T follicular helper cell (primary cell): ENCODE measurements around the gene MAP3K5.

Experiments
- DNase-seq: peaks from one replicate; pipeline ENCODE4 v3.0.0-alpha.2; 2020; ENCODE audit warnings: low read depth

Gene MAP3K5

GRCh38 chr6:136571496-136571895 lies 220.8 kb downstream of the MAP3K5 start:
- DNase-seq = no peak

- DNase-seq = no peak
These were observed 221.2 kb downstream of the MAP3K5 start for GRCh38 chr6:136571065-136571464.

DNA sequence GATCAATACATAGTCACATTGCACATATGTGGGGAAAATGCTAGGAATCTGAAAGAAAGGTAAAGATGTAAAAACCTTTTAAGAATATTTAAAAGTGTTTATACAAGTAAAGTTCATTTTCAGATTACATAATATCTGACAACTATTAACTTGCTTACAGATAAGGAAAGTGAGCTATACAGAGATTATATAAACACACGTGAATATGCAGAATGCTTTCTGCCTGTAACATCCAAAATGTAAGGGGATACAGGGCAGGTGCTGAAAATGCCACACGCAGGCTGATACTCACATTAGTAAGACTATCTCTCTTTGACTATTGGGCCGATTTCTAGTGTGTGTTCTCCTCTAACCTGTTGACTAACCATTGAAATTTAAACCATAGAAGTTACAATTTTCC lies 224.1 kb downstream of the MAP3K5 start:
- DNase-seq = no peak

GRCh38 chr6:136567688-136568087 lies 224.6 kb downstream of the MAP3K5 start:
- DNase-seq = no peak

DNA sequence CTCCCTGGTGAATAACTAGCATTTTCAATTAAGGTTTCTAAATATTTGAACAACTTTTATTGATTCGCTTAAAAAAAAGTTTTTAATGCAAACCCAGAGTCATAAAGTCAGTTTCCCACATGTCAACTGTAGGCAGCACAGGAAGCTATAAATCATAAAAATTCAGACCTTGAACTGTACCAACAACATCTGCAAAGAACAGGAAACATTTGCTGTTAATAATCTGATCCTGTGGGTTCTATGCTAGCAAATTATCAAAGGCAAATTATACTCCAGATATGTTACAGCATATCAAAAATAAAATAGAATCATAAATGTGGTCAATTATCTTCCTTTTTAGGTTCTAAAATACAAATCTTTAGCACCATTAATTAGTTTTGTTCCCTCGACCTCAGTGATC lies 225.4 kb downstream of the MAP3K5 start:
- DNase-seq = no peak

GRCh38 chr6:136566007-136566487 lies 226.2 kb downstream of the MAP3K5 start:
- no peak for DNase-seq

- no peak for DNase-seq
These were observed 228.1 kb downstream of the MAP3K5 start for GRCh38 chr6:136564180-136564579.

DNA sequence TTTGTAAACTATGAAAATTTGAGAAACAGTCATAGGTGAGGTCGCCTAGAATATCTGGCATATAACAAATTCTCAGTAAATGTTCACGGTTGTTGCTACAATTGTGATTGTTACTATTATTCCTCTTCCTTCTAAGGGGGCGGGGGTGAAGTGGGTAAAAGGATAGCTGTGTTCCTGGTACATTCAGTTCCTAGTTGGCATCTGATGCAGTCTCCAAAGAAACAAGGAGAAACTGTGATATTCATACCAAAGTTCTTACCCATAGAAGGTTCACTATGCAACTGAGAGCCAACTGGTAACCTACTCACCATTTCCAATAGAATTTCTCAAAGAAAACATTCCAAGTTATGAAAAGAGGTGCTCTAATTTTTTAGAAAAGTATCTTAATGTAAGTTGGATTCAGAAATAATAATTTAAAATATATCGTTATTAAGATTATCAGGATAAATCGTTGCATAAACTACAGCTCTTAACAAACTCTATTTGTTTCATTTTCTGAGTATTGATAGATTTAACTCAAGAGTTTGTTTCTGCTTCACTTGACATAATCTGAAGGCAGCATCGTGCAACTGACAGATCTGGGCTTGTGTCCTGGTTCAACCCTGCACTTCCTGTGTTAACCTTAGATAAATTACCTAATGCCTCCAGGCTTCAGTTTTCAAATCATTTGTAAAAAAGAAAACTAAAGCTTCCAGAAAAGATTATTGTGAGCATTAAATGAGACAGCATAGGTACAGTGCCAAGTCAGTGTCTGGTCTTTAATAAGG lies 228.7 kb downstream of the MAP3K5 start:
- DNase-seq = no peak

GRCh38 chr6:136562211-136562610 lies 230.1 kb downstream of the MAP3K5 start:
- no peak for DNase-seq

DNA sequence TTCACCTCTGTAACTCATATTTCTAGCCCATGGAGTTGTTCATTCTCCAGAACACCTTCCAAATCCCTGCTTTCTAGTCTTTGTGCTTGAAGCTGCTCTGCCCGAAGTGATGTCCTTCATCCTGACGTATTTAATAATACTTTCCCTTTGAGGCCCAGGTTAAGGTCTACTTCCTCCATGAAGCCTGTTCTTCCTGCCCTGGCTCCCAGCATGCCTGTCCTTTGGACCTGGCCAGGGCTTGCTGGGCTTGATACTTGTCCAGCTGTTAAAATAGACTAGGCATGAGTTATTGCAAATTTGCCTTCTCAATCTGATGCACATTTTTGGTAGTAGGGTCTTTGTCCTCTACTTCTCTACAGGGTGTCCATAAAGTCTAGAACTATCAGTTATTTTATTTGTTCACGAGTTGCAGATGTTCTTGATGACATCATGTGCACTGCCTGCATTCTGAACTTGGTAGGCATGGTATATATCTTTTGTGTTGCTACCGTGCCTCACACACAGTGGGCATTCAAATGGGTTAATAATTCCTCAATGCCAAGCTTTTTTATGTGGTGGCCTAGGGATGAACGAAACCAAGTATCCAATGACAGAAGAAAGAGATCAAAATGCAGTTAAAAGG lies 239.0 kb downstream of the MAP3K5 start:
- no peak for DNase-seq

DNA sequence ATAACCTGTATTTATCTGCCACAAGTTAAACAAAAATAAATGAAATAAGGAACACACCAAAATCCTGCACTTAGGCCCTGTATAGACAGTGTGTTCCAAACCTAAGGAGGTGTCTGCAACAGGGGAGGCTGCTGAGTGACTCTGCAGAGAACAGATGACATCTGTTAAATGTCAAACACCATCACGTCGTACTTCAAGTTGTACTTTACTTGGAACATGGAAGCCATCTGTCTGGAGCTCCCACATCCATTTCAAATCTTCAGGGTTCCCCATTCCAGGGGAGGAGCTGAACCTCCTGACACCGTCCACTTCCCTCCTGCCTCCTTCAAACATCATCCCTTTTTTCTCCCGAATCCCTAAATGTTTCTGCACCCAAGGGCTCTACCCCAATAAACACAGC lies 240.2 kb downstream of the MAP3K5 start:
- DNase-seq = no peak

DNA sequence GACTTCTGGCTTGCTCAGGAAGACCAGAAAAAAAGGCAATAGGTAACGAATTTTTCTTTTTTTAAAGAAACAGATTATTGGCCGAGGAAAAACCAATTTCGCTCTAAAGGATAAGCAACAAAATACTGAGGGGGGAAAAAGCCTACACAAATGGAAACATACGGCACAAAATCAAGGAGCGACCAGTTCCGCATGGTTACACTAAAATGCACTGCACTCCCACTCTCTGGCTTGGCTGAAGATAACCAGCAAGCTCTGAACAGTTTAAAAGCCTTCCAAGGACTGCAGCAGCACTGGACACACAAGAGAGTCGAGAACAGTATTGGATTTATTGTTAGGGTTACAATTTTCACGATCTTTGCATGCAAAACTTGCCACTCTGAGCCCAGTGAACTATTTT lies 241.2 kb downstream of the MAP3K5 start:
- DNase-seq = no peak

DNA sequence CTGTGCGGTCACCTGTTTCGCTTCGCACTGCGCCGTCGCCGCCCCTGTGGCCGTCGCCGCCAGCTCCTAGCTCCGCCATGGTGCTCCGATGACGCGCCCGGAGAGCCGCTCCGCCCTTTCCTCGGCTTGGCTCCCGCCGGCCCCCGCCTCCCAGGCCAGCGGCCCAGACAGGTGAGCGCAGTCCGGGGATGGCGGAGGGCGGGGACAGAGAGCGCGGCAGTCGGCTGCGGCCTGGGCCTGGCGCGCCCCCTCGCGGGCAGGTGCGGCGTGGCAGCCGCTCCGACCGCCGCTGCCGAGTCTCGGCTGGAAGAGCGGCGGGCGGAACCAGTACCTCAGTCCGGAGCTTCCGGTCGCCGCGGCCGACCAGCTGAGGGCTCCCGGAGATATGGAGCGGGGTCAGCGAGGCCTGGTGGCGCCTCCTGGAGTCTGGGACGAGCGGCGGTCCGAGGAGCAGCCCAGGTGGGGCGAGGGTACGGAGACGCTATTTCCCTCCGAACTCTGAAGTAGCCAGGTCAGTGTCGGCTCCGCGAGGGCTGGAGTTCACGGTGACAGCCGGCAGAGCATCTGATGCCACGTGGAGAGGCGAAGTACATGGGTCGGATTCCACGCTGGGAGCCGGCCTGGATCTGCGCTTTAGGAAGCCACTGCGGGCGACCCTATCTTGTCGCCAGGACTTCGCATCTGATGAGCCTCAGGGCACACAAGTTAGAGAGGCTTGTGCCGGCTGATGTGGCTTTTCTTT lies 241.8 kb downstream of the MAP3K5 start, which contains the start of gene MAP7:
Gene MAP7, minus strand, starts transcription at position 93 of the 742 bp plus-strand sequence. Its CDS starts 14 bp downstream, at position 79.
- DNase-seq = peak; percentile 50

GRCh38 chr6:136550045-136550329 lies 242.3 kb downstream of the MAP3K5 start:
- no peak for DNase-seq

GRCh38 chr6:136549300-136550044 lies 242.8 kb downstream of the MAP3K5 start:
- no peak for DNase-seq

GRCh38 chr6:136548582-136549299 lies 243.5 kb downstream of the MAP3K5 start:
- DNase-seq = no peak

- no peak for DNase-seq
These were observed 244.4 kb downstream of the MAP3K5 start for GRCh38 chr6:136547871-136548270.

DNA sequence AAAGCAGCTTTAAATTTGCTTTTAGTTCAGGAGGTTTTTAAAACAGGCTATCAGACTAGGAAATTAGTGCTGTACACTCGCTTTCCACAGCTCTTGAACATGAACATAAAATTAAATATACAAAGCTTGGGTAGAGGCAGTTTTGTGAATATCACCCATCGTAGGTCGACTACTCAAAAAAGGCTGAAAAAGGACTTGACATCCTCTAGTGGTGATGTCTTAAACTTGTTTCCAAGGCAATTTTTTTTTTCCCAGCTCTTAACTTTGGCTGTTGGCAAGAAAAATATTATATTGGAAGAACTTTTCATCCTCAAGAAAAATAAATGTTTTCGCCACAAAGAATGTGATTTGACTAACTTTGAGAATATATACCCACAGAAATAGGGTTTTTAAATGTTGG lies 244.9 kb downstream of the MAP3K5 start:
- DNase-seq = no peak

GRCh38 chr6:136546331-136546730 lies 245.9 kb downstream of the MAP3K5 start:
- no peak for DNase-seq

GRCh38 chr6:136544326-136544725 lies 248.0 kb downstream of the MAP3K5 start:
- no peak for DNase-seq

DNA sequence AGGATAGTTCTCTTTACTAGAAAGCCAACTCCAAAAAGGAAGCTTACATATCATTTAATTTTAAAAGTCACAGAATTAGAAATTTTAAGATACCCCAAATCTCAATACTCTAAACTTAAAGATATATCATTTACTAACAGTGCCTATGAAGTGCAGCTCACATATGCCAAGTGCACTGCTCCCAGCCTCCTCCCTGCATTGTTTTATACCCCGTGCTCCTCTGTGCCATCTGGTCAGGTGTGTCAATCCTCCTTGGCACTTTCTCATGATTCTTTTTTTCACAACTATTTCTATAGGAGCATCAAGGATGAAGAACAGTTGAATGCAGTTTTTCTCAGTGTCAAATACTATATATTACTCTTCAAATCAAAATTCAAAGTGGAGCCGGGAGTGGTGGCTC lies 250.9 kb downstream of the MAP3K5 start:
- no peak for DNase-seq
